Measurements from ENCODE around the gene YY1.

Gene YY1

GRCh38 chr14:100211366-100211765, 27.6 kb upstream of the YY1 start:
- H3K36me3 ChIP-seq (ENCODE audit: control insufficient read depth in 1 of 2, insufficient read depth in 2 of 2, low read depth in 1 of 2, low read length in 2 of 2): peaks cover 0 to 9% of the 10 kb centered on the region in 2 experiments
- H3K23ac ChIP-seq (ENCODE audit: low read length in 2 of 2): no peak overlapping the region
- no peak overlapping the region for H4K8ac ChIP-seq (ENCODE audit: low read length)
- no peak overlapping the region for H2BK120ac ChIP-seq (ENCODE audit: low read depth, low read length)
- peaks cover 14% of the 10 kb centered on the region for H3K4me1 ChIP-seq (ENCODE audit: control insufficient read depth, insufficient read depth, low read depth, low read length)
- H3K14ac ChIP-seq (ENCODE audit: low read length in 2 of 2): no peak overlapping the region
- no peak overlapping the region for H2AK5ac ChIP-seq (ENCODE audit: low read length, severe bottlenecking)
- H4K91ac ChIP-seq (ENCODE audit: low read length): no peak overlapping the region
- H3K4me2 ChIP-seq (ENCODE audit: low read length, poor library complexity, severe bottlenecking): no peak overlapping the region
- no peak overlapping the region for H2AFZ ChIP-seq (ENCODE audit: low read depth, low read length)
- no peak overlapping the region for H3K9ac ChIP-seq (ENCODE audit: low read length)
- H3K18ac ChIP-seq (ENCODE audit: low read depth in 1 of 2, low read length in 2 of 2): no peak overlapping the region
- no peak overlapping the region for H3K27ac ChIP-seq (ENCODE audit: low read length, poor library complexity, severe bottlenecking)
- peaks cover 19% of the 10 kb centered on the region for H3K79me1 ChIP-seq (replicated peaks; ENCODE audit: low read length, poor library complexity, severe bottlenecking)
- no peaks in the 10 kb centered on the region for H3K27me3 ChIP-seq (ENCODE audit: control insufficient read depth in 1 of 2, insufficient read depth in 1 of 2, low read length in 2 of 2)
- H2BK15ac ChIP-seq (ENCODE audit: low read depth, poor library complexity, severe bottlenecking): no peak overlapping the region
- H2BK5ac ChIP-seq (ENCODE audit: low read depth, low read length, poor library complexity, severe bottlenecking): no peak overlapping the region
- H2BK12ac ChIP-seq (ENCODE audit: low read length in 2 of 2): no peak overlapping the region
- WGBS: 91% methylated on average over 9 of the region's 9 CpGs
- no peak overlapping the region for H3K4me3 ChIP-seq (ENCODE audit: insufficient read depth in 1 of 2, low read depth in 1 of 2, low read length in 2 of 2)
- DNase-seq: no peak
- no peak overlapping the region for H3K4ac ChIP-seq (ENCODE audit: low read depth in 1 of 2, low read length in 2 of 2)
- H3K9me3 ChIP-seq (ENCODE audit: control insufficient read depth, low read length): no peaks in the 10 kb centered on the region

- Histone ChIP-seq H3K36me3 (ENCODE audit: control insufficient read depth in 1 of 2, insufficient read depth in 2 of 2, low read depth in 1 of 2, low read length in 2 of 2) (peaks cover 0 to 5% of the 10 kb centered on the region in 2 experiments), H3K23ac (ENCODE audit: low read length in 2 of 2) (no peak overlapping the region), H3K4ac (ENCODE audit: low read depth in 1 of 2, low read length in 2 of 2) (no peak overlapping the region), H4K8ac (ENCODE audit: low read length) (no peak overlapping the region), H3K9ac (ENCODE audit: low read length) (no peak overlapping the region), H3K27ac (ENCODE audit: low read length, poor library complexity, severe bottlenecking) (no peak overlapping the region), H3K14ac (ENCODE audit: low read length in 2 of 2) (no peak overlapping the region), H2AFZ (ENCODE audit: low read depth, low read length) (no peak overlapping the region), H2BK12ac (ENCODE audit: low read length in 2 of 2) (no peak overlapping the region), H2BK5ac (ENCODE audit: low read depth, low read length, poor library complexity, severe bottlenecking) (no peak overlapping the region), H3K79me1 (replicated peaks; ENCODE audit: low read length, poor library complexity, severe bottlenecking) (peaks cover 19% of the 10 kb centered on the region), H4K91ac (ENCODE audit: low read length) (no peak overlapping the region), H3K9me3 (ENCODE audit: control insufficient read depth, low read length) (no peaks in the 10 kb centered on the region), H3K4me1 (ENCODE audit: control insufficient read depth, insufficient read depth, low read depth, low read length) (peaks cover 14% of the 10 kb centered on the region), H3K4me2 (ENCODE audit: low read length, poor library complexity, severe bottlenecking) (no peak overlapping the region), H3K4me3 (ENCODE audit: insufficient read depth in 1 of 2, low read depth in 1 of 2, low read length in 2 of 2) (no peak overlapping the region), H2BK120ac (ENCODE audit: low read depth, low read length) (no peak overlapping the region), H3K27me3 (ENCODE audit: control insufficient read depth in 1 of 2, insufficient read depth in 1 of 2, low read length in 2 of 2) (no peaks in the 10 kb centered on the region), H2BK15ac (ENCODE audit: low read depth, poor library complexity, severe bottlenecking) (no peak overlapping the region), H3K18ac (ENCODE audit: low read depth in 1 of 2, low read length in 2 of 2) (no peak overlapping the region), H2AK5ac (ENCODE audit: low read length, severe bottlenecking) (no peak overlapping the region)
- DNase-seq: no peak
- WGBS: 97% methylated on average over 5 of the region's 7 CpGs
These were observed 27.1 kb upstream of the YY1 start for GRCh38 chr14:100211893-100212292.

GRCh38 chr14:100212476-100213333, 26.2 kb upstream of the YY1 start:
- Histone ChIP-seq H3K18ac (ENCODE audit: low read depth in 1 of 2, low read length in 2 of 2) (no peak overlapping the region), H3K36me3 (ENCODE audit: control insufficient read depth in 1 of 2, insufficient read depth in 2 of 2, low read depth in 1 of 2, low read length in 2 of 2) (no peaks in the 10 kb centered on the region), H3K9me3 (ENCODE audit: control insufficient read depth, low read length) (no peaks in the 10 kb centered on the region), H2BK15ac (ENCODE audit: low read depth, poor library complexity, severe bottlenecking) (no peak overlapping the region), H3K4ac (ENCODE audit: low read depth in 1 of 2, low read length in 2 of 2) (no peak overlapping the region), H3K27me3 (ENCODE audit: control insufficient read depth in 1 of 2, insufficient read depth in 1 of 2, low read length in 2 of 2) (no peaks in the 10 kb centered on the region), H2BK120ac (ENCODE audit: low read depth, low read length) (no peak overlapping the region), H4K8ac (ENCODE audit: low read length) (no peak overlapping the region), H3K23ac (ENCODE audit: low read length in 2 of 2) (no peak overlapping the region), H3K9ac (ENCODE audit: low read length) (no peak overlapping the region), H3K27ac (ENCODE audit: low read length, poor library complexity, severe bottlenecking) (no peak overlapping the region), H3K4me2 (ENCODE audit: low read length, poor library complexity, severe bottlenecking) (no peak overlapping the region), H3K14ac (ENCODE audit: low read length in 2 of 2) (no peak overlapping the region), H2BK12ac (ENCODE audit: low read length in 2 of 2) (no peak overlapping the region), H3K79me1 (replicated peaks; ENCODE audit: low read length, poor library complexity, severe bottlenecking) (peaks cover 19% of the 10 kb centered on the region), H4K91ac (ENCODE audit: low read length) (no peak overlapping the region), H3K4me3 (ENCODE audit: insufficient read depth in 1 of 2, low read depth in 1 of 2, low read length in 2 of 2) (no peak overlapping the region), H3K4me1 (ENCODE audit: control insufficient read depth, insufficient read depth, low read depth, low read length) (peaks cover 14% of the 10 kb centered on the region), H2BK5ac (ENCODE audit: low read depth, low read length, poor library complexity, severe bottlenecking) (no peak overlapping the region), H2AK5ac (ENCODE audit: low read length, severe bottlenecking) (peak overlapping the region; percentile 67), H2AFZ (ENCODE audit: low read depth, low read length) (no peak overlapping the region)
- no peak for DNase-seq
- 91% methylated on average over 4 of the region's 7 CpGs for WGBS

GRCh38 chr14:100213587-100213955, 25.4 kb upstream of the YY1 start:
- H3K27me3 ChIP-seq (ENCODE audit: control insufficient read depth in 1 of 2, insufficient read depth in 1 of 2, low read length in 2 of 2): no peaks in the 10 kb centered on the region
- peak overlapping the region; percentile 83 for H2BK15ac ChIP-seq (ENCODE audit: low read depth, poor library complexity, severe bottlenecking)
- peak overlapping the region; percentile 92 for H4K91ac ChIP-seq (ENCODE audit: low read length)
- H2AFZ ChIP-seq (ENCODE audit: low read depth, low read length): peak overlapping the region; percentile 98
- peak overlapping the region; percentile 54 to 94 for H3K4ac ChIP-seq (ENCODE audit: low read depth in 1 of 2, low read length in 2 of 2)
- peaks cover 16% of the 10 kb centered on the region for H3K4me1 ChIP-seq (ENCODE audit: control insufficient read depth, insufficient read depth, low read depth, low read length)
- H3K9ac ChIP-seq (ENCODE audit: low read length): peak overlapping the region; percentile 92
- peak overlapping the region; percentile 86 to 95 for H3K18ac ChIP-seq (ENCODE audit: low read depth in 1 of 2, low read length in 2 of 2)
- no peak for DNase-seq
- 88% methylated on average over 11 of the region's 15 CpGs for WGBS
- H3K4me2 ChIP-seq (ENCODE audit: low read length, poor library complexity, severe bottlenecking): peak overlapping the region; percentile 90
- H2BK12ac ChIP-seq (ENCODE audit: low read length in 2 of 2): no peak overlapping the region
- H4K8ac ChIP-seq (ENCODE audit: low read length): peak overlapping the region; percentile 99
- H2BK120ac ChIP-seq (ENCODE audit: low read depth, low read length): peak overlapping the region; percentile 83
- peaks cover 26% of the 10 kb centered on the region for H3K79me1 ChIP-seq (replicated peaks; ENCODE audit: low read length, poor library complexity, severe bottlenecking)
- H3K4me3 ChIP-seq (ENCODE audit: insufficient read depth in 1 of 2, low read depth in 1 of 2, low read length in 2 of 2): peak overlapping the region; percentile 80 to 83
- H3K36me3 ChIP-seq (ENCODE audit: control insufficient read depth in 1 of 2, insufficient read depth in 2 of 2, low read depth in 1 of 2, low read length in 2 of 2): no peaks in the 10 kb centered on the region
- no peak overlapping the region for H3K23ac ChIP-seq (ENCODE audit: low read length in 2 of 2)
- H3K14ac ChIP-seq (ENCODE audit: low read length in 2 of 2): peak overlapping the region in 1 of 2 experiments; percentile 97
- H2AK5ac ChIP-seq (ENCODE audit: low read length, severe bottlenecking): peak overlapping the region; percentile 55
- H2BK5ac ChIP-seq (ENCODE audit: low read depth, low read length, poor library complexity, severe bottlenecking): no peak overlapping the region
- no peaks in the 10 kb centered on the region for H3K9me3 ChIP-seq (ENCODE audit: control insufficient read depth, low read length)
- no peak overlapping the region for H3K27ac ChIP-seq (ENCODE audit: low read length, poor library complexity, severe bottlenecking)

Measured in mesenchymal stem cell (in vitro differentiated cells and primary cell).